A549 (cell line): Measurements from ENCODE around the gene ADAMTS16. TPM values are rescaled to one million over a fixed set of nuclear protein-coding genes. Genes with fewer than 3 reads are reported as not detected.

Experiments
- ATAC-seq, 2 experiments: fragments of 200-7000 bp in 1 of 2; fragments of >200 bp in 1 of 2; cut with Nextera tagmentation in 1 of 2; cut with Tn5 transposase in 1 of 2; 3 replicates each; pipeline versions ENCODE4 v1.8.0 to v1.9.1; 2018 to 2020; ENCODE audit warnings: mild to moderate bottlenecking in 1 of 2, moderate library complexity in 1 of 2
- CTCF ChIA-PET: fragments of 300-600 bp; sonication (Branson Sonifier 250); formaldehyde crosslinking; extraction: SDS; loops from one replicate; lab custom pipeline; 2021; ENCODE audit warnings: antibody characterized with exemption, inconsistent platforms; lab: Yijun Ruan, JAX
- POLR2A ChIA-PET: fragments of 350-600 bp; formaldehyde crosslinking; extraction: SDS; loops from one replicate; lab custom pipeline; 2021; ENCODE audit warnings: antibody characterized with exemption, inconsistent platforms; lab: Yijun Ruan, JAX
- DNase-seq, 2 experiments: peaks; one replicate each; pipeline versions ENCODE4 v3.0.0 to v3.0.0-alpha.2; 2011 to 2016; ENCODE audit warnings: low read depth in 1 of 2, low spot score in 1 of 2
- FAIRE-seq: peaks from 2 replicates; lab custom pipeline; 2011; peaks lifted over from hg19 to GRCh38; lab: Jason Lieb, UNC
- H3K27ac ChIP-seq, 2 experiments: fragments of >200 bp; sonication (Bioruptor Twin); formaldehyde crosslinking; 3 replicates each; pipeline ENCODE4 v1.5.1; 2016 to 2017
- H3K4me1 ChIP-seq: fragments of >200 bp; sonication (Bioruptor Twin); formaldehyde crosslinking; 3 replicates; pipeline ENCODE4 v1.6.1; 2016
- H3K4me2 ChIP-seq: fragments of >200 bp; sonication (Bioruptor Twin); formaldehyde crosslinking; 3 replicates; pipeline ENCODE4 v1.6.1; 2016
- H3K4me3 ChIP-seq: fragments of >200 bp; sonication (Bioruptor Twin); formaldehyde crosslinking; 3 replicates; pipeline ENCODE4 v1.5.1; 2016
- H3K9me3 ChIP-seq: fragments of >200 bp; sonication (Bioruptor Twin); formaldehyde crosslinking; 3 replicates; pipeline ENCODE4 v1.6.1; 2016
- CBX2 ChIP-seq: fragments of 200-600 bp; sonication (generic); IDR thresholded peaks from 2 replicates; pipeline ENCODE4 v1.6.1; 2016; ENCODE audit warnings: low read depth, mild to moderate bottlenecking, borderline replicate concordance
- CBX8 ChIP-seq: fragments of 200-600 bp; sonication (generic); IDR thresholded peaks from 2 replicates; pipeline ENCODE4 v1.6.1; 2016
- CEBPB ChIP-seq, 2 experiments: fragments of >200 bp in 1 of 2; sonication (Bioruptor Twin) in 1 of 2; formaldehyde crosslinking in 1 of 2; IDR thresholded peaks; 2 replicates each; pipeline ENCODE4 v1.6.1; 2012 to 2016
- CHD2 ChIP-seq: fragments of 150-350 bp; IDR thresholded peaks from 2 replicates; pipeline ENCODE4 v1.6.1; 2014; ENCODE audit warnings: low read length; ENCODE audit not compliant: partially characterized antibody
- EHF ChIP-seq: fragments of 250-450 bp; sonication (Bioruptor Pico); IDR thresholded peaks from 2 replicates; pipeline ENCODE4 v1.5.0; 2020; ENCODE audit warnings: mild to moderate bottlenecking
- EHMT2 ChIP-seq: fragments of 200-600 bp; sonication (generic); IDR thresholded peaks from 2 replicates; pipeline ENCODE4 v1.6.1; 2016; ENCODE audit warnings: antibody characterized with exemption, low read depth, mild to moderate bottlenecking, moderate library complexity
- FOSB ChIP-seq: fragments of 250-450 bp; sonication (Bioruptor Pico); IDR thresholded peaks from 2 replicates; pipeline ENCODE4 v1.5.0; 2020; ENCODE audit warnings: mild to moderate bottlenecking, moderate library complexity
- FOSL2 ChIP-seq, 2 experiments: fragments of 450-650 bp in 1 of 2; fragments of >200 bp in 1 of 2; sonication (Bioruptor Twin) in 1 of 2; formaldehyde crosslinking; IDR thresholded peaks; 2 replicates each; pipeline versions ENCODE4 v1.5.0 to v1.6.1; 2016 to 2020; ENCODE audit warnings: mild to moderate bottlenecking in 1 of 2, moderate library complexity in 1 of 2
- FOXS1 ChIP-seq: fragments of 250-450 bp; sonication (Bioruptor Pico); IDR thresholded peaks from 2 replicates; pipeline ENCODE4 v1.5.0; 2020; ENCODE audit warnings: mild to moderate bottlenecking, moderate library complexity
- HMGXB4 ChIP-seq: fragments of 250-450 bp; sonication (Bioruptor Pico); IDR thresholded peaks from 2 replicates; pipeline ENCODE4 v1.5.0; 2021; ENCODE audit warnings: mild to moderate bottlenecking, moderate library complexity, borderline replicate concordance
- HOXA7 ChIP-seq: fragments of 250-450 bp; sonication (Bioruptor Pico); IDR thresholded peaks from 2 replicates; pipeline ENCODE4 v1.5.0; 2020; ENCODE audit warnings: mild to moderate bottlenecking, moderate library complexity
- HOXB5 ChIP-seq: fragments of 250-450 bp; sonication (Bioruptor Pico); IDR thresholded peaks from 2 replicates; pipeline ENCODE4 v1.5.0; 2020; ENCODE audit warnings: mild to moderate bottlenecking, moderate library complexity
- JUN ChIP-seq, 2 experiments: fragments of >200 bp; sonication (Bioruptor Twin); formaldehyde crosslinking; IDR thresholded peaks; 2 replicates in 1 of 2; 3 replicates in 1 of 2; pipeline ENCODE4 v1.6.1; 2016 to 2017
- JUNB ChIP-seq: fragments of >200 bp; sonication (Bioruptor Twin); formaldehyde crosslinking; IDR thresholded peaks from 2 replicates; pipeline ENCODE4 v1.6.1; 2016
- KDM1A ChIP-seq: fragments of 200-600 bp; sonication (generic); IDR thresholded peaks from 2 replicates; pipeline ENCODE4 v1.6.1; 2016; ENCODE audit warnings: low read depth, mild to moderate bottlenecking
- KDM5A ChIP-seq: fragments of 200-600 bp; sonication (generic); IDR thresholded peaks from 2 replicates; pipeline ENCODE4 v1.6.1; 2016; ENCODE audit warnings: antibody characterized with exemption, mild to moderate bottlenecking
- MAFK ChIP-seq: fragments of 450-650 bp; IDR thresholded peaks from 2 replicates; pipeline ENCODE4 v1.6.1; 2014; ENCODE audit not compliant: partially characterized antibody
- MAZ ChIP-seq: fragments of 150-350 bp; IDR thresholded peaks from 2 replicates; pipeline ENCODE4 v1.6.1; 2014; ENCODE audit warnings: antibody characterized with exemption, low read depth, low read length, borderline replicate concordance
- NR3C1 ChIP-seq: fragments of >200 bp; sonication (Bioruptor Twin); formaldehyde crosslinking; IDR thresholded peaks from 3 replicates; pipeline ENCODE4 v1.6.1; 2017
- POLR2AphosphoS2 ChIP-seq: conservative IDR thresholded peaks from 2 replicates; pipeline ENCODE4 v1.6.1; 2012; ENCODE audit warnings: low read length, improper control_type of control experiment, inconsistent platforms
- RARB ChIP-seq: fragments of 250-450 bp; sonication (Bioruptor Pico); IDR thresholded peaks from 2 replicates; pipeline ENCODE4 v1.8.0; 2021; ENCODE audit warnings: mild to moderate bottlenecking, moderate library complexity
- RCOR1 ChIP-seq: fragments of 150-350 bp; IDR thresholded peaks from 2 replicates; pipeline ENCODE4 v1.6.1; 2014; ENCODE audit warnings: antibody characterized with exemption, low read length, low read depth
- RFX5 ChIP-seq: fragments of 450-650 bp; IDR thresholded peaks from 2 replicates; pipeline ENCODE4 v1.7.1; 2014; ENCODE audit warnings: antibody characterized with exemption, mild to moderate bottlenecking, moderate library complexity
- ZNF302 ChIP-seq: fragments of 250-450 bp; sonication (Bioruptor Pico); IDR thresholded peaks from 2 replicates; pipeline ENCODE4 v1.9.0; 2021; ENCODE audit warnings: inconsistent platforms, mild to moderate bottlenecking, moderate library complexity
- WGBS: methylation state at CpG from one replicate; pipeline ENCODE4 v1.1.6; 2017; ENCODE audit errors: missing lambda C conversion rate; 5-methylcytosine and 5-hydroxymethylcytosine counted together
- polyA plus RNA-seq, 4 experiments: library from polyadenylated mRNA; depleted of rRNA in 3 of 4; stranded (reverse); fragments of >200 nt; fragmentation: RNase III in 1 of 4; extraction: RNeasy Plus Mini Kit Qiagen cat#74134 plus additional on column Dnase treatment in 1 of 4; gene quantifications; 2 replicates in 3 of 4; 3 replicates in 1 of 4; pipeline ENCODE4 v1.2.3, GENCODE V29; 2011 to 2017
- TF ChIP-seq, protein P1 (sequence below): fragments of >200 bp; sonication (Bioruptor Twin); formaldehyde crosslinking; IDR thresholded peaks from 3 replicates; pipeline ENCODE4 v1.6.1; 2016
- TF ChIP-seq, protein P2 (sequence below): IDR thresholded peaks from 2 replicates; pipeline ENCODE4 v1.6.1; 2012; ENCODE audit warnings: low read depth, borderline replicate concordance
- TF ChIP-seq, protein P3 (sequence below): IDR thresholded peaks from 2 replicates; pipeline ENCODE4 v1.6.1; 2012
- TF ChIP-seq, protein P4 (sequence below): fragments of >200 bp; sonication (Bioruptor Twin); formaldehyde crosslinking; IDR thresholded peaks from 3 replicates; pipeline ENCODE4 v1.5.1; 2016
- TF ChIP-seq, protein P5 (sequence below): fragments of >200 bp; sonication (Bioruptor Twin); formaldehyde crosslinking; IDR thresholded peaks from 2 replicates; pipeline ENCODE4 v1.6.1; 2016

Gene ADAMTS16
- polyA plus RNA-seq, 2 of the 4 experiments (the other 2 are of a cell fraction), result 0.71 to 1.0 TPM

- POLR2A ChIA-PET, result interaction anchor here (0.7 kb wide), 1 partner anchor 15 kb away, joined by 3 read pairs; no protein-coding TSS in a partner anchor
- FAIRE-seq (no peak), ATAC-seq (no peak), DNase-seq (no peak)
- WGBS, result 92% methylated on average over 5 of the region's 5 CpGs
- no peaks in the 10 kb centered on the region for H3K9me3 ChIP-seq
- H3K4me2 ChIP-seq, result no peak overlapping the region
- H3K27ac ChIP-seq, result no peak overlapping the region
- H3K4me1 ChIP-seq, result peaks cover 26% of the 10 kb centered on the region
- H3K4me3 ChIP-seq, result no peak overlapping the region
- CTCF ChIA-PET, result interaction anchor here (0.9 to 2.3 kb wide), 3 partner anchors 60 to 145 kb away, joined by 5 read pairs; partner anchors contain the start of gene ADAMTS16
- TF ChIP-seq, protein P1, sequence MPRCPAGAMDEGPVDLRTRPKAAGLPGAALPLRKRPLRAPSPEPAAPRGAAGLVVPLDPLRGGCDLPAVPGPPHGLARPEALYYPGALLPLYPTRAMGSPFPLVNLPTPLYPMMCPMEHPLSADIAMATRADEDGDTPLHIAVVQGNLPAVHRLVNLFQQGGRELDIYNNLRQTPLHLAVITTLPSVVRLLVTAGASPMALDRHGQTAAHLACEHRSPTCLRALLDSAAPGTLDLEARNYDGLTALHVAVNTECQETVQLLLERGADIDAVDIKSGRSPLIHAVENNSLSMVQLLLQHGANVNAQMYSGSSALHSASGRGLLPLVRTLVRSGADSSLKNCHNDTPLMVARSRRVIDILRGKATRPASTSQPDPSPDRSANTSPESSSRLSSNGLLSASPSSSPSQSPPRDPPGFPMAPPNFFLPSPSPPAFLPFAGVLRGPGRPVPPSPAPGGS, result no peak
- no peak for TF ChIP-seq MAFK
- TF ChIP-seq, protein P2, sequence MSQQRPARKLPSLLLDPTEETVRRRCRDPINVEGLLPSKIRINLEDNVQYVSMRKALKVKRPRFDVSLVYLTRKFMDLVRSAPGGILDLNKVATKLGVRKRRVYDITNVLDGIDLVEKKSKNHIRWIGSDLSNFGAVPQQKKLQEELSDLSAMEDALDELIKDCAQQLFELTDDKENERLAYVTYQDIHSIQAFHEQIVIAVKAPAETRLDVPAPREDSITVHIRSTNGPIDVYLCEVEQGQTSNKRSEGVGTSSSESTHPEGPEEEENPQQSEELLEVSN, result no peak
- TF ChIP-seq RFX5, result no peak
- no peak for TF ChIP-seq RCOR1
- TF ChIP-seq CBX8, result no peak
- TF ChIP-seq, protein P3, sequence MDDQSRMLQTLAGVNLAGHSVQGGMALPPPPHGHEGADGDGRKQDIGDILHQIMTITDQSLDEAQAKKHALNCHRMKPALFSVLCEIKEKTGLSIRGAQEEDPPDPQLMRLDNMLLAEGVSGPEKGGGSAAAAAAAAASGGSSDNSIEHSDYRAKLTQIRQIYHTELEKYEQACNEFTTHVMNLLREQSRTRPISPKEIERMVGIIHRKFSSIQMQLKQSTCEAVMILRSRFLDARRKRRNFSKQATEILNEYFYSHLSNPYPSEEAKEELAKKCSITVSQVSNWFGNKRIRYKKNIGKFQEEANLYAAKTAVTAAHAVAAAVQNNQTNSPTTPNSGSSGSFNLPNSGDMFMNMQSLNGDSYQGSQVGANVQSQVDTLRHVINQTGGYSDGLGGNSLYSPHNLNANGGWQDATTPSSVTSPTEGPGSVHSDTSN, result no peak
- no peak for TF ChIP-seq FOXS1
- TF ChIP-seq CEBPB (IDR thresholded peaks at IDR 0.05), result no peak
- TF ChIP-seq JUNB, result no peak
- no peak for TF ChIP-seq CHD2
- TF ChIP-seq HOXA7 (CRISPR knock-in tag), result no peak
- no peak for TF ChIP-seq HMGXB4 (CRISPR knock-in tag)
- TF ChIP-seq, all 56 proteins: peak for 0
These were observed 133.8 kb downstream of the ADAMTS16 start for GRCh38 chr5:5273976-5274375.

- peaks cover 31% of the 10 kb centered on the region for H3K4me1 ChIP-seq
- ATAC-seq (no peak), DNase-seq (no peak), FAIRE-seq (no peak)
- TF ChIP-seq JUNB (no peak), EHMT2 (no peak), POLR2AphosphoS2 (no peak), MAZ (no peak), KDM1A (no peak), MAFK (no peak), EHF (no peak)
- no peak overlapping the region for H3K4me3 ChIP-seq
- POLR2A ChIA-PET, result no interaction called here
- H3K27ac ChIP-seq, result no peak overlapping the region
- CTCF ChIA-PET, result interaction anchor here (0.7 to 2.3 kb wide), 4 partner anchors 36 to 143 kb away, joined by 3 to 5 read pairs (median 4); no protein-coding TSS in a partner anchor
- WGBS, result 69% methylated on average over 1 of the region's 1 CpG
- H3K9me3 ChIP-seq, result no peaks in the 10 kb centered on the region
- no peak overlapping the region for H3K4me2 ChIP-seq
These were observed 135.1 kb downstream of the ADAMTS16 start for GRCh38 chr5:5275211-5275610.

- Histone ChIP-seq H3K9me3 (no peaks in the 10 kb centered on the region), H3K27ac (no peak overlapping the region), H3K4me1 (peaks cover 24% of the 10 kb centered on the region), H3K4me3 (no peak overlapping the region), H3K4me2 (no peak overlapping the region)
- 89% methylated on average over 8 of the region's 8 CpGs for WGBS
- POLR2A ChIA-PET, result no interaction called here
- TF ChIP-seq KDM5A, result no peak
- TF ChIP-seq, protein P4, sequence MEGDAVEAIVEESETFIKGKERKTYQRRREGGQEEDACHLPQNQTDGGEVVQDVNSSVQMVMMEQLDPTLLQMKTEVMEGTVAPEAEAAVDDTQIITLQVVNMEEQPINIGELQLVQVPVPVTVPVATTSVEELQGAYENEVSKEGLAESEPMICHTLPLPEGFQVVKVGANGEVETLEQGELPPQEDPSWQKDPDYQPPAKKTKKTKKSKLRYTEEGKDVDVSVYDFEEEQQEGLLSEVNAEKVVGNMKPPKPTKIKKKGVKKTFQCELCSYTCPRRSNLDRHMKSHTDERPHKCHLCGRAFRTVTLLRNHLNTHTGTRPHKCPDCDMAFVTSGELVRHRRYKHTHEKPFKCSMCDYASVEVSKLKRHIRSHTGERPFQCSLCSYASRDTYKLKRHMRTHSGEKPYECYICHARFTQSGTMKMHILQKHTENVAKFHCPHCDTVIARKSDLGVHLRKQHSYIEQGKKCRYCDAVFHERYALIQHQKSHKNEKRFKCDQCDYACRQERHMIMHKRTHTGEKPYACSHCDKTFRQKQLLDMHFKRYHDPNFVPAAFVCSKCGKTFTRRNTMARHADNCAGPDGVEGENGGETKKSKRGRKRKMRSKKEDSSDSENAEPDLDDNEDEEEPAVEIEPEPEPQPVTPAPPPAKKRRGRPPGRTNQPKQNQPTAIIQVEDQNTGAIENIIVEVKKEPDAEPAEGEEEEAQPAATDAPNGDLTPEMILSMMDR, result no peak
- TF ChIP-seq CBX2, result no peak
- TF ChIP-seq, protein P5, sequence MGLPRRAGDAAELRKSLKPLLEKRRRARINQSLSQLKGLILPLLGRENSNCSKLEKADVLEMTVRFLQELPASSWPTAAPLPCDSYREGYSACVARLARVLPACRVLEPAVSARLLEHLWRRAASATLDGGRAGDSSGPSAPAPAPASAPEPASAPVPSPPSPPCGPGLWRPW, result no peak
- TF ChIP-seq RARB (CRISPR knock-in tag), result no peak
- no peak for TF ChIP-seq FOSB
- no peak for TF ChIP-seq FOSL2 (IDR thresholded peaks at IDR 0.05)
- TF ChIP-seq FOSL2 (CRISPR knock-in tag; IDR thresholded peaks at IDR 0.05), result no peak
- TF ChIP-seq NR3C1, result no peak
- TF ChIP-seq ZNF302 (CRISPR knock-in tag), result no peak
- no peak for TF ChIP-seq KDM1A
- TF ChIP-seq CEBPB (IDR thresholded peaks at IDR 0.05), result no peak
- TF ChIP-seq HOXB5 (CRISPR knock-in tag), result no peak
- TF ChIP-seq JUN (IDR thresholded peaks at IDR 0.05), result no peak
- CTCF ChIA-PET, result interaction anchor here (0.7 to 1.0 kb wide), 2 partner anchors 14 to 441 kb away, joined by 3 read pairs; no protein-coding TSS in a partner anchor
- DNase-seq (no peak), FAIRE-seq (no peak), ATAC-seq (no peak)
These were observed 136.3 kb downstream of the ADAMTS16 start for GRCh38 chr5:5276430-5276829.
